Stimulated activated naive B cell treated with anti-CD40 and anti-IgM and Interleukin-4, amounts not matched to agents 10 μg/mL and 1 μg/mL and 100 μg/mL, for 72 hours (primary cell): ENCODE data around the gene PRRT1B.

Source experiments
- ATAC-seq, 2 donors: fragments of 150-1000 bp; cut with Tn5 transposase; replicated peaks; 2 replicates each; pipeline ENCODE4 v1.10.0; 2021; ENCODE audit warnings: moderate library complexity in 1 of 2
- DNase-seq: peaks from one replicate; pipeline ENCODE4 v3.0.0; 2021
- H3K27ac Mint-ChIP-seq: one replicate; pipeline ENCODE4 v1.8.0; 2022; ENCODE audit warnings: mild to moderate bottlenecking, mixed read lengths
- H3K27me3 Mint-ChIP-seq, 2 donors: one replicate each; pipeline ENCODE4 v1.8.0; 2022; ENCODE audit warnings: mixed read lengths in 2 of 2
- H3K36me3 Mint-ChIP-seq, 2 donors: one replicate each; pipeline ENCODE4 v1.8.0; 2022; ENCODE audit warnings: mixed read lengths in 2 of 2, mild to moderate bottlenecking in 1 of 2
- H3K4me1 Mint-ChIP-seq, 2 donors: one replicate each; pipeline ENCODE4 v1.8.0; 2022; ENCODE audit warnings: mixed read lengths in 2 of 2, mild to moderate bottlenecking in 1 of 2
- H3K4me3 Mint-ChIP-seq, 2 donors: one replicate each; pipeline ENCODE4 v1.8.0; 2022; ENCODE audit warnings: mild to moderate bottlenecking in 2 of 2, mixed read lengths in 2 of 2, moderate library complexity in 1 of 2
- H3K9me3 Mint-ChIP-seq, 2 donors: one replicate each; pipeline ENCODE4 v1.8.0; 2022; ENCODE audit warnings: mixed read lengths in 2 of 2, mild to moderate bottlenecking in 1 of 2

PRRT1B gene

GRCh38 chr9:131597246-131597645 lies 51.9 kb downstream of the PRRT1B start:
- Mint-ChIP-seq H3K4me1 (peaks cover 12 to 23% of the 10 kb centered on the region in 2 donors), H3K27ac (peak overlapping the region; percentile 71), H3K36me3 (peaks cover 39 to 60% of the 10 kb centered on the region in 2 donors), H3K9me3 (no peaks in the 10 kb centered on the region), H3K4me3 (peak overlapping the region in 1 of 2 donors; percentile 17), H3K27me3 (no peaks in the 10 kb centered on the region)
- DNase-seq (no peak), ATAC-seq (no peak)

GRCh38 chr9:131598121-131598520 lies 52.8 kb downstream of the PRRT1B start:
- Mint-ChIP-seq H3K4me1 (peaks cover 15 to 24% of the 10 kb centered on the region in 2 donors), H3K36me3 (peaks cover 48 to 63% of the 10 kb centered on the region in 2 donors), H3K9me3 (no peaks in the 10 kb centered on the region), H3K27ac (peak overlapping the region; percentile 51), H3K4me3 (no peak overlapping the region), H3K27me3 (no peaks in the 10 kb centered on the region)
- ATAC-seq (no peak), DNase-seq (no peak)

- no peaks in the 10 kb centered on the region for H3K9me3 Mint-ChIP-seq
- peak overlapping the region; percentile 82 for H3K27ac Mint-ChIP-seq
- ATAC-seq: no peak
- no peaks in the 10 kb centered on the region for H3K27me3 Mint-ChIP-seq
- H3K36me3 Mint-ChIP-seq: peaks cover 64 to 73% of the 10 kb centered on the region in 2 donors
- peak overlapping the region; percentile 33 to 34 for H3K4me3 Mint-ChIP-seq
- H3K4me1 Mint-ChIP-seq: peaks cover 23 to 30% of the 10 kb centered on the region in 2 donors
- no peak for DNase-seq
Measured at GRCh38 chr9:131601683-131602181, 56.4 kb downstream of the PRRT1B start.

- Mint-ChIP-seq H3K36me3 (peaks cover 67 to 82% of the 10 kb centered on the region in 2 donors), H3K9me3 (no peaks in the 10 kb centered on the region), H3K27me3 (no peaks in the 10 kb centered on the region), H3K4me3 (no peak overlapping the region), H3K27ac (peak overlapping the region; percentile 72), H3K4me1 (peaks cover 34 to 45% of the 10 kb centered on the region in 2 donors)
- ATAC-seq (no peak), DNase-seq (no peak)
Measured at GRCh38 chr9:131603199-131603598, 57.9 kb downstream of the PRRT1B start.

- Mint-ChIP-seq H3K27ac (peak overlapping the region; percentile 67), H3K27me3 (no peaks in the 10 kb centered on the region), H3K36me3 (peaks cover 70 to 85% of the 10 kb centered on the region in 2 donors), H3K9me3 (no peaks in the 10 kb centered on the region), H3K4me1 (peaks cover 37 to 48% of the 10 kb centered on the region in 2 donors), H3K4me3 (peak overlapping the region in 1 of 2 donors; percentile 32)
- ATAC-seq (no peak), DNase-seq (no peak)
Measured at GRCh38 chr9:131603711-131604439, 58.6 kb downstream of the PRRT1B start.

GRCh38 chr9:131605770-131606590 lies 60.7 kb downstream of the PRRT1B start:
- Mint-ChIP-seq H3K27ac (peak overlapping the region; percentile 67), H3K27me3 (no peaks in the 10 kb centered on the region), H3K4me3 (peak overlapping the region in 1 of 2 donors; percentile 17), H3K9me3 (no peaks in the 10 kb centered on the region), H3K4me1 (peaks cover 41 to 48% of the 10 kb centered on the region in 2 donors), H3K36me3 (peaks cover 73 to 87% of the 10 kb centered on the region in 2 donors)
- ATAC-seq (no peak), DNase-seq (no peak)

GRCh38 chr9:131606896-131607567 lies 61.7 kb downstream of the PRRT1B start:
- DNase-seq (no peak), ATAC-seq (no peak)
- H3K9me3 Mint-ChIP-seq: no peaks in the 10 kb centered on the region
- peaks cover 68 to 82% of the 10 kb centered on the region in 2 donors for H3K36me3 Mint-ChIP-seq
- no peaks in the 10 kb centered on the region for H3K27me3 Mint-ChIP-seq
- H3K4me3 Mint-ChIP-seq: peak overlapping the region in 1 of 2 donors; percentile 1
- H3K27ac Mint-ChIP-seq: peak overlapping the region; percentile 42
- peaks cover 39 to 44% of the 10 kb centered on the region in 2 donors for H3K4me1 Mint-ChIP-seq

- ATAC-seq: no peak
- peaks cover 67 to 81% of the 10 kb centered on the region in 2 donors for H3K36me3 Mint-ChIP-seq
- peaks cover 39 to 43% of the 10 kb centered on the region in 2 donors for H3K4me1 Mint-ChIP-seq
- no peak for DNase-seq
- H3K27me3 Mint-ChIP-seq: no peaks in the 10 kb centered on the region
- H3K27ac Mint-ChIP-seq: peak overlapping the region; percentile 84
- no peak overlapping the region for H3K4me3 Mint-ChIP-seq
- no peaks in the 10 kb centered on the region for H3K9me3 Mint-ChIP-seq
Measured at GRCh38 chr9:131607591-131607990, 62.3 kb downstream of the PRRT1B start.

- Mint-ChIP-seq H3K27me3 (no peaks in the 10 kb centered on the region), H3K4me3 (peak overlapping the region in 1 of 2 donors; percentile 14), H3K27ac (peak overlapping the region; percentile 84), H3K9me3 (no peaks in the 10 kb centered on the region), H3K36me3 (peaks cover 68 to 81% of the 10 kb centered on the region in 2 donors), H3K4me1 (peaks cover 42 to 44% of the 10 kb centered on the region in 2 donors)
- DNase-seq: no peak
- no peak for ATAC-seq
Measured at GRCh38 chr9:131608493-131609037, 63.2 kb downstream of the PRRT1B start.
